ENCODE data around the gene EYS.

EYS gene

GRCh38 chr6:65110031-65110430, 597.0 kb downstream of the EYS start:
- no peak overlapping the region for H2AFZ ChIP-seq (ENCODE audit: low read length)

GRCh38 chr6:65098349-65098748, 608.7 kb downstream of the EYS start:
- TF ChIP-seq EZH2 (optimal IDR thresholded peaks at IDR 0.05; ENCODE audit: low read depth, low read length): no peak
- TF ChIP-seq EZH2phosphoT487 (IDR thresholded peaks at IDR 0.05; ENCODE audit: low read length): no peak
- TF ChIP-seq CTCF (IDR thresholded peaks at IDR 0.05; ENCODE audit: low read length): no peak
- H3K9ac ChIP-seq (ENCODE audit: low read length): no peak overlapping the region

More at GRCh38 chr6:65110031-65110430, 597.0 kb downstream of the EYS start:
- H3K9ac ChIP-seq (ENCODE audit: low read length): no peak overlapping the region
- no peaks in the 10 kb centered on the region for H3K79me2 ChIP-seq (ENCODE audit: low read length)
- no peaks in the 10 kb centered on the region for H4K20me1 ChIP-seq (ENCODE audit: insufficient read depth, low read length)
- DNase-seq: no peak
- TF ChIP-seq EZH2 (optimal IDR thresholded peaks at IDR 0.05; ENCODE audit: low read depth, low read length) (no peak), CTCF (IDR thresholded peaks at IDR 0.05; ENCODE audit: low read length) (no peak), EZH2phosphoT487 (IDR thresholded peaks at IDR 0.05; ENCODE audit: low read length) (no peak)
- H3K4me3 ChIP-seq (ENCODE audit: low read length): no peak overlapping the region
- no peak overlapping the region for H3K27ac ChIP-seq (ENCODE audit: low read length)
- H3K4me2 ChIP-seq (ENCODE audit: low read depth, low read length): no peak overlapping the region
- no peaks in the 10 kb centered on the region for H3K27me3 ChIP-seq (replicated peaks; ENCODE audit: insufficient read depth, low read length)
- no peaks in the 10 kb centered on the region for H3F3A ChIP-seq (ENCODE audit: insufficient read depth, low read length)
- H3K36me3 ChIP-seq (replicated peaks; ENCODE audit: insufficient read depth, low read length): no peaks in the 10 kb centered on the region
- no peaks in the 10 kb centered on the region for H3K9me3 ChIP-seq (replicated peaks; ENCODE audit: insufficient read depth, low read length)
- no peaks in the 10 kb centered on the region for H3K4me1 ChIP-seq (ENCODE audit: low read length)
- no peaks in the 10 kb centered on the region for H3K9me2 ChIP-seq (replicated peaks; ENCODE audit: insufficient read depth, low read length)

GRCh38 chr6:65091561-65091960, 615.5 kb downstream of the EYS start:
- no peak overlapping the region for H3K4me3 ChIP-seq (ENCODE audit: low read length)
- H4K20me1 ChIP-seq (ENCODE audit: insufficient read depth, low read length): no peaks in the 10 kb centered on the region
- H3K79me2 ChIP-seq (ENCODE audit: low read length): no peaks in the 10 kb centered on the region
- DNase-seq: no peak
- no peaks in the 10 kb centered on the region for H3K27me3 ChIP-seq (replicated peaks; ENCODE audit: insufficient read depth, low read length)
- H3K36me3 ChIP-seq (replicated peaks; ENCODE audit: insufficient read depth, low read length): no peaks in the 10 kb centered on the region; the same call in 1 of the 2 replicates
- no peak overlapping the region for H3K27ac ChIP-seq (ENCODE audit: low read length)
- H2AFZ ChIP-seq (ENCODE audit: low read length): no peak overlapping the region
- no peak overlapping the region for H3K9ac ChIP-seq (ENCODE audit: low read length)
- H3F3A ChIP-seq (ENCODE audit: insufficient read depth, low read length): no peaks in the 10 kb centered on the region
- H3K9me2 ChIP-seq (replicated peaks; ENCODE audit: insufficient read depth, low read length): no peaks in the 10 kb centered on the region
- no peak overlapping the region for H3K4me2 ChIP-seq (ENCODE audit: low read depth, low read length)
- H3K4me1 ChIP-seq (ENCODE audit: low read length): no peaks in the 10 kb centered on the region
- TF ChIP-seq EZH2phosphoT487 (IDR thresholded peaks at IDR 0.05; ENCODE audit: low read length): no peak
- no peak for TF ChIP-seq EZH2 (optimal IDR thresholded peaks at IDR 0.05; ENCODE audit: low read depth, low read length)
- no peak for TF ChIP-seq CTCF (IDR thresholded peaks at IDR 0.05; ENCODE audit: low read length)
- no peaks in the 10 kb centered on the region for H3K9me3 ChIP-seq (replicated peaks; ENCODE audit: insufficient read depth, low read length)

More at GRCh38 chr6:65098349-65098748, 608.7 kb downstream of the EYS start:
- Histone ChIP-seq H3K27me3 (replicated peaks; ENCODE audit: insufficient read depth, low read length) (no peaks in the 10 kb centered on the region), H3K27ac (ENCODE audit: low read length) (no peak overlapping the region), H3K9me2 (replicated peaks; ENCODE audit: insufficient read depth, low read length) (no peaks in the 10 kb centered on the region), H3K4me3 (ENCODE audit: low read length) (no peak overlapping the region), H3K4me1 (ENCODE audit: low read length) (no peaks in the 10 kb centered on the region), H3F3A (ENCODE audit: insufficient read depth, low read length) (no peaks in the 10 kb centered on the region), H3K36me3 (replicated peaks; ENCODE audit: insufficient read depth, low read length) (no peaks in the 10 kb centered on the region; the same call in 1 of the 2 replicates), H2AFZ (ENCODE audit: low read length) (no peak overlapping the region), H3K4me2 (ENCODE audit: low read depth, low read length) (no peak overlapping the region), H3K9me3 (replicated peaks; ENCODE audit: insufficient read depth, low read length) (no peaks in the 10 kb centered on the region), H4K20me1 (ENCODE audit: insufficient read depth, low read length) (no peaks in the 10 kb centered on the region), H3K79me2 (ENCODE audit: low read length) (no peaks in the 10 kb centered on the region)
- DNase-seq: no peak

All from MM.1S (cell line).